Astrocyte of the spinal cord (primary cell): Measurements from ENCODE around the gene HUNK.

ENCODE experiments used
- DNase-seq: peaks from one replicate; pipeline ENCODE4 v3.0.0; 2011; ENCODE audit warnings: low read depth, low spot score
- H3K4me3 ChIP-seq: 2 replicates; pipeline ENCODE4 v1.5.1; 2011; ENCODE audit warnings: low read depth, mild to moderate bottlenecking, low read length, moderate library complexity
- CTCF ChIP-seq: IDR thresholded peaks from 2 replicates; pipeline ENCODE4 v1.5.1; 2012; ENCODE audit warnings: low read depth, mild to moderate bottlenecking, low read length, inconsistent platforms
- in situ Hi-C: cut with HindIII; loops from 2 replicates; pipeline ENCODE4 v1.10.0; 2017; ENCODE audit warnings: low sequenced_read_pairs

HUNK gene

GRCh38 chr21:31959881-31960280, 87.1 kb downstream of the HUNK start:
- H3K4me3 ChIP-seq = no peak overlapping the region
- TF ChIP-seq CTCF = no peak
- no peak for DNase-seq
- in situ Hi-C loops = no loop called here

- no peak for DNase-seq
- TF ChIP-seq CTCF = no peak
- in situ Hi-C loops = no loop called here
- H3K4me3 ChIP-seq = no peak overlapping the region
Measured at GRCh38 chr21:31961027-31961426, 88.2 kb downstream of the HUNK start.

- no peak for TF ChIP-seq CTCF
- no peak for DNase-seq
- in situ Hi-C loops = no loop called here
- no peak overlapping the region for H3K4me3 ChIP-seq
Measured at GRCh38 chr21:31961704-31962103, 88.9 kb downstream of the HUNK start.

GRCh38 chr21:31964692-31965091, 91.9 kb downstream of the HUNK start:
- TF ChIP-seq CTCF = no peak
- H3K4me3 ChIP-seq = no peak overlapping the region
- no peak for DNase-seq
- in situ Hi-C loops = no loop called here

- no peak for DNase-seq
- H3K4me3 ChIP-seq = no peak overlapping the region
- in situ Hi-C loops = no loop called here
- TF ChIP-seq CTCF = no peak
Measured at GRCh38 chr21:31967334-31967733, 94.5 kb downstream of the HUNK start.

- in situ Hi-C loops = no loop called here
- no peak for TF ChIP-seq CTCF
- H3K4me3 ChIP-seq = no peak overlapping the region
- DNase-seq = no peak
Measured at GRCh38 chr21:31972622-31973021, 99.8 kb downstream of the HUNK start.

GRCh38 chr21:31973402-31973944, 100.7 kb downstream of the HUNK start:
- in situ Hi-C loops = no loop called here
- no peak overlapping the region for H3K4me3 ChIP-seq
- no peak for TF ChIP-seq CTCF
- no peak for DNase-seq
